PFSK-1 (cell line): ENCODE data around the gene KLHL17.

Experiments used
- FOXP2 ChIP-seq: optimal IDR thresholded peaks from 2 replicates; pipeline ENCODE3; 2011; ENCODE audit warnings: borderline replicate concordance, control low read depth, inconsistent platforms; ENCODE audit not compliant: insufficient read depth; ENCODE audit errors: extremely low read length, extremely low read depth
- POLR2AphosphoS5 ChIP-seq: IDR thresholded peaks from 2 replicates; pipeline ENCODE4 v1.6.1; 2012; ENCODE audit warnings: low read depth, mild to moderate bottlenecking, control low read depth, low read length, moderate library complexity
- SIN3A ChIP-seq: IDR thresholded peaks from 2 replicates; pipeline ENCODE4 v1.6.1; 2012; ENCODE audit warnings: mild to moderate bottlenecking, low read length, moderate library complexity, borderline replicate concordance; ENCODE audit not compliant: insufficient read depth
- TAF1 ChIP-seq: IDR thresholded peaks from 2 replicates; pipeline ENCODE4 v1.6.1; 2012; ENCODE audit warnings: low read length, control low read depth, borderline replicate concordance; ENCODE audit not compliant: insufficient read depth
- TF ChIP-seq, protein P1 (sequence below), 2 experiments: IDR thresholded peaks; 2 replicates each; pipeline versions ENCODE4 v1.6.1 to v1.8.0; 2011 to 2012; ENCODE audit warnings: low read depth in 2 of 2, low read length in 2 of 2, control low read depth in 1 of 2, inconsistent platforms in 1 of 2, mild to moderate bottlenecking in 1 of 2, moderate library complexity in 1 of 2; ENCODE audit not compliant: insufficient read depth in 1 of 2

DNA sequence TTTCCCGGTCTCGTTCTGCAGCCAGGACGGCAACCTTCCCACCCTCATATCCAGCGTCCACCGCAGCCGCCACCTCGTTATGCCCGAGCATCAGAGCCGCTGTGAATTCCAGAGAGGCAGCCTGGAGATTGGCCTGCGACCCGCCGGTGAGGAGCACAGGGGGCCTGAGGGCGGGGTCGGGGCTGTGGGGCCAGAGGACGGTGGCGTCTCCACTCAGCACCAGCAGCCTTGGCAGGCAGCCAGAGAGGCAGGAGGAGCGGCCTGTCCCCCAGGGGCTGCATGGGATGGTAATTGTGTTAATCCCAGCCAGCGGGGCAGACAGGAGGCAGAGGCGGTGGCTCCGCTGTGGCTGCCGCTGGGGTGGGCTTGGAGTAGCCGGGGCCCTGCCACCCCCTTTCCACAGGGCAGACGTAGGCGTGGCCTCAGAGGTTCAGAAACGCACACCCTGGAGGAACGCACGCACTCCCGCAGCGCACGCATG, 24.6 kb upstream of the KLHL17 start:
- TF ChIP-seq POLR2AphosphoS5 (no peak), SIN3A (no peak), TAF1 (no peak), FOXP2 (no peak)
- TF ChIP-seq, protein P1, sequence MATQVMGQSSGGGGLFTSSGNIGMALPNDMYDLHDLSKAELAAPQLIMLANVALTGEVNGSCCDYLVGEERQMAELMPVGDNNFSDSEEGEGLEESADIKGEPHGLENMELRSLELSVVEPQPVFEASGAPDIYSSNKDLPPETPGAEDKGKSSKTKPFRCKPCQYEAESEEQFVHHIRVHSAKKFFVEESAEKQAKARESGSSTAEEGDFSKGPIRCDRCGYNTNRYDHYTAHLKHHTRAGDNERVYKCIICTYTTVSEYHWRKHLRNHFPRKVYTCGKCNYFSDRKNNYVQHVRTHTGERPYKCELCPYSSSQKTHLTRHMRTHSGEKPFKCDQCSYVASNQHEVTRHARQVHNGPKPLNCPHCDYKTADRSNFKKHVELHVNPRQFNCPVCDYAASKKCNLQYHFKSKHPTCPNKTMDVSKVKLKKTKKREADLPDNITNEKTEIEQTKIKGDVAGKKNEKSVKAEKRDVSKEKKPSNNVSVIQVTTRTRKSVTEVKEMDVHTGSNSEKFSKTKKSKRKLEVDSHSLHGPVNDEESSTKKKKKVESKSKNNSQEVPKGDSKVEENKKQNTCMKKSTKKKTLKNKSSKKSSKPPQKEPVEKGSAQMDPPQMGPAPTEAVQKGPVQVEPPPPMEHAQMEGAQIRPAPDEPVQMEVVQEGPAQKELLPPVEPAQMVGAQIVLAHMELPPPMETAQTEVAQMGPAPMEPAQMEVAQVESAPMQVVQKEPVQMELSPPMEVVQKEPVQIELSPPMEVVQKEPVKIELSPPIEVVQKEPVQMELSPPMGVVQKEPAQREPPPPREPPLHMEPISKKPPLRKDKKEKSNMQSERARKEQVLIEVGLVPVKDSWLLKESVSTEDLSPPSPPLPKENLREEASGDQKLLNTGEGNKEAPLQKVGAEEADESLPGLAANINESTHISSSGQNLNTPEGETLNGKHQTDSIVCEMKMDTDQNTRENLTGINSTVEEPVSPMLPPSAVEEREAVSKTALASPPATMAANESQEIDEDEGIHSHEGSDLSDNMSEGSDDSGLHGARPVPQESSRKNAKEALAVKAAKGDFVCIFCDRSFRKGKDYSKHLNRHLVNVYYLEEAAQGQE (IDR thresholded peaks at IDR 0.05; ENCODE audit: insufficient read depth in 1 of 2, low read depth in 2 of 2, low read length in 2 of 2): no peak
